ENCODE data around the gene CDC14A.
A peak's percentile ranks its signal among the peaks of the same experiment; 100 is the strongest.

Gene CDC14A

GRCh38 chr1:100499194-100499811 is 147.0 kb downstream of the CDC14A start:
- DNase-seq, result no peak

GRCh38 chr1:100502052-100502792 is 149.9 kb downstream of the CDC14A start:
- no peak for DNase-seq

- DNase-seq, result no peak
Measured at GRCh38 chr1:100506217-100506616, 153.9 kb downstream of the CDC14A start.

GRCh38 chr1:100510451-100510850 is 158.1 kb downstream of the CDC14A start:
- DNase-seq, result no peak

- no peak for DNase-seq
Measured at GRCh38 chr1:100511058-100511457, 158.8 kb downstream of the CDC14A start.

GRCh38 chr1:100511773-100512172 is 159.5 kb downstream of the CDC14A start:
- no peak for DNase-seq

GRCh38 chr1:100512803-100513352 is 160.6 kb downstream of the CDC14A start:
- no peak for DNase-seq

- DNase-seq, result no peak
Measured at GRCh38 chr1:100516857-100517256, 164.6 kb downstream of the CDC14A start.

GRCh38 chr1:100517515-100517914 is 165.2 kb downstream of the CDC14A start:
- no peak for DNase-seq

- no peak for DNase-seq
Measured at GRCh38 chr1:100518023-100518422, 165.7 kb downstream of the CDC14A start.

GRCh38 chr1:100523038-100523652 is 170.8 kb downstream of the CDC14A start:
- no peak for DNase-seq

- DNase-seq, result no peak
Measured at GRCh38 chr1:100524355-100524754, 172.0 kb downstream of the CDC14A start.

GRCh38 chr1:100526894-100527293 is 174.6 kb downstream of the CDC14A start:
- DNase-seq, result no peak

GRCh38 chr1:100528871-100529270 is 176.6 kb downstream of the CDC14A start:
- no peak for DNase-seq

GRCh38 chr1:100530141-100530540 is 177.8 kb downstream of the CDC14A start:
- no peak for DNase-seq

GRCh38 chr1:100530880-100531487 is 178.7 kb downstream of the CDC14A start:
- DNase-seq, result no peak

- no peak for DNase-seq
Measured at GRCh38 chr1:100532645-100533044, 180.3 kb downstream of the CDC14A start.

GRCh38 chr1:100535264-100535663 is 183.0 kb downstream of the CDC14A start:
- no peak for DNase-seq

GRCh38 chr1:100536031-100536430 is 183.7 kb downstream of the CDC14A start:
- no peak for DNase-seq

GRCh38 chr1:100538913-100539835 is 186.9 kb downstream of the CDC14A start:
- peak; percentile 50 for DNase-seq

- DNase-seq, result no peak
Measured at GRCh38 chr1:100539836-100540536, 187.7 kb downstream of the CDC14A start.

GRCh38 chr1:100542285-100542684 is 190.0 kb downstream of the CDC14A start:
- no peak for DNase-seq

Data from activated T-cell treated with anti-CD3 and anti-CD28 coated beads, Interleukin-2, amount 50 U/mL, for 1 hour (primary cell).